Tongue (tissue), 2 donors: ENCODE results near the gene FXYD3. TPM values are rescaled to one million over a fixed set of nuclear protein-coding genes. Genes with fewer than 3 reads are reported as not detected.
"Not testable (repeated sequence)": the region's sequence is repeated elsewhere in the genome, so short reads cannot be mapped to it uniquely, and the experiment has no call there.

ENCODE experiments used
- DNase-seq: peaks from one replicate; pipeline ENCODE4 v3.0.0-alpha.2; 2015
- total RNA-seq: library from RNA; depleted of rRNA; stranded (reverse); fragments of >200 nt; gene quantifications from one replicate; pipeline ENCODE4 v1.2.3, GENCODE V29; 2014

The FXYD3 gene
- total RNA-seq, 1 donor from 2014 or later, result 45.6 TPM

DNA sequence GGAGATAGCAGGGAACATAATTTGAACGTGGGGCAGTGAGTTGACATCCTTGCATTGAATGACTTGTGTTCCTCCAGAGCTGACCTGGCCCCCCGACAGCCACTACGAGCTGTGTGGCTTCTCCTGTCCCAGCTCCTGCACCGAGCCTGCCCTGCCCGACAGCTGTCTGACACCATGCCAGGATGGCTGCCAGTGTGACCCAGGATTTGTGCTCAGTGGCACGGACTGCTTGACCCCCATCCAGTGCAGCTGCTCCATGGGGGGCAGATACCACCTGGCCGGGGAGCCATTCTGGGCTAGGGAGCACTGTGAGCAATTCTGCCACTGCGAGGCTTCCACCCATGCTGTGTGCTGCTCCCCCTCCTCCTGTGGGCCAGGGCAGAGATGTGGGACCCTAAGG is 29.2 kb upstream of the FXYD3 start:
- peak; percentile 37 for DNase-seq

DNA sequence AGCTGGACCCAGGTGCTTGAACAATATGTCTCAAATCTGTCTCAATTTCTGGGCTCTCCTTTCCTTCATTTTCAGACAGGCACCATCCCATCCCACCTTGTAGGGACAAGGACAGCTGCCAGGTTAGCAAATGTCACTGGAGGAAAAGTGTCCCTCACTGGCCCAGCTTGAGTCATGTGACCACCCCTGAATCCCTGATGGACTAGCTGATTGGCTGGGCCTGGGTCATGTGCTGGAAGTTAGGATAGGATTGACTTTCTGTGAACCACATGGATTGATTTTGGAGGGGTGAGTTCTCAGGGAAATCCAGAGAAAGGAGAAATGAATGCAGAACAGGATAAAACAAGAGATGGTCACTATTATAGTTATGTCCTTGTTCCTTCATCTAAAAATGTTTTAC is 28.2 kb upstream of the FXYD3 start:
- no peak for DNase-seq

DNA sequence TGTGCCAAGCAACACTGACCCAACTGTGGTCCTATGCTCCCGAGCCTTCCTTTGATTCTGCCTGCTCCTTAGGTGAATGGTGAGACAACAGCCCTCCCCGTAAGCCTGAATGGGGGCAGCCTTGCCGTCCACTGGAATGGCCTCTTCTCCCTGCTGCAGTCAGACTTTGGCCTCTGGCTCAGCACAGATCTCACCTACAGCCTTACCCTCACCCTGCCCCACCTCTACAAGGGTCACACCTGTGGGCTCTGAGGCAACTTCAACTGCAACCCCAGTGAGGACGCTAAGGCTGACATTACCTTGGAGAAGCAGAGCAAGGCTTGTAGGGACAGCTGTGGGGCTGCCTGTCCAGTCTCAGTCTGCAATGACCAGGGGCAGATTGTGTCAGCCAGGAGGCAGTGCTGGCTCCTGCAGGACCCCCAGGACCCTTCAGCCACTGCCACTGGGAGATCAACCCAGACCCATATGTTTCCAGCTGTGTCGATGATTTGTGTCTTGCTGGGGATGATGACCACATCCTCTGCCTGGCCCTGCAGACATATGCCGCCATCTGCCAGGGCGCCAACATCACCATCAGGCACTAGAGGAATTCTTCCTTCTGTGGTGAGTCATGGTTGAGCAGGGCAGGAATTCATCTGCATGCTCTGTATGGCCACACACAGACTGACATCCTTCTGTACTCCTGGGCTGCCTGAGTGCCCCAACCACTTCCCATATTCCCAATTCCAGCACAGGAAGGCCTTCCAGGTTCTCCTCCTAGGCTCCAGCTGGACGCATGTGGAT is 27.3 kb upstream of the FXYD3 start:
- DNase-seq, result peak; percentile 44

DNA sequence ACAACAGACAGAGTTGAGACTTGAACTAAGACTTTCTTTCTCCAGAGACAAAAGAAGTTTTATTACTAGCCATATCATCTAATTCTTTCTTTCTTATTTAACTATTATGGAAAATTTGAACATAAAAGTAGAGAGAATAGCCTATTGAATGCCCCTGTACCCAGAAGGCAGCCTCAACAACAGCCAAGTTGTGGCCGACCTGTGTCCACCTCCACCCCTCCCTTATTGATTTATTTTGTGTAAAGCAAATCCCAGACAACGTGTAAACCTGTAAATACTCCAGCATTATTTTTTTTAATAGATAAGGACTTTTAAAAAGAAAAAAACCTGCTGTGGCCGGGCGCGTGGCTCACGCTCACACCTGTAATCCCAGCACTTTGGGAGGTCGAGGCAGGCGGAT is 26.1 kb upstream of the FXYD3 start:
- DNase-seq, result no peak

DNA sequence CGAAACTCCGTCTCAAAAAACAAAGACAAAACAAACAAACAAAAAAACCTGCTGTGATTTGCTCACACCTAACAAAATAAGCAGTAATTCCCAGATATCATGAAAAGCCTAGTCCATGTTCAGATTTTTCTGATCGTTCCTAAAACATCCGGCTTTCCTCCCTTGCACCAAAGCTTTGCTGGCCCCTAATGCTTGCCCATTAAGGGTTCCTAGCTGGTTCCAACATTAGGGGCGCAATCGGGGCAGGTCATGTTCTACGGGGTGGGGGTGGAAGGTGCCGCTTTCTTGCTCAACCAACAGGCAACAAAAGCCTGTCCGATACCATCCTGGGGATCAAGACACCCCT is 25.5 kb upstream of the FXYD3 start:
- DNase-seq, result no peak

DNA sequence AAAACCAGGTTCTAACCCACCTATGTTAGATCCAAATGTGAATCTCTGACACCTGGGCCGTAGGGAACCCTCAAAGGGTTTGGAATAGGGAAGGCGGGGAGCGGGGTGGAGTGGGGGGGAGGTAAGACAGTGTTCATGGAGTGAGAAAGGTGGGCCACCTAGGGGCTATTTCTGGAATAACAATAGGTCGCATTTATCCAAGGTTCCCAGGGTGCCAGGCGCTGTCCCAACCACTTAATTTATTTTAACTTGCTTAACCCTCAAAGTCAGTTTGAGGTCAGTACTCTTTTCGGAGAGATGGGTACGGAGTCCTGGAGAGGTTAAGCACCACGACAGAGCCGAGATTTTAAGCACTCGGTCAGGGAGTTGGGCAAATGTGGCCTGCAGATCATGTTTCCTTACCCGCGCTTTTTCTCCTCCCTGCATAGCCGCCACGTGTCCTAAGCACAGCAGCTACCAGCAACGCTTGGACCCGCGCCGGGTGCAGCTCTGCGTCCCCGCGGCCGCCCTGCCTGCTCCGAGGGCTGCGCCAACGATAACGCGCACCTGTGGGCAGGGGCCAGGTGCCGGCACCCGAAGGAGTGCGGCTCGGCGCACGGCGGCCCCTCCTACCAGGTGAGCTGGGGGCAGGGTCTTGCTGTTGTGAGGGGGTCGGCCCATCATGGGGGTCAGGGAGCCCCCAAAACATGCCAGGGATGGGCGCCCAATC is 25.0 kb upstream of the FXYD3 start:
- DNase-seq, result peak; percentile 84

DNA sequence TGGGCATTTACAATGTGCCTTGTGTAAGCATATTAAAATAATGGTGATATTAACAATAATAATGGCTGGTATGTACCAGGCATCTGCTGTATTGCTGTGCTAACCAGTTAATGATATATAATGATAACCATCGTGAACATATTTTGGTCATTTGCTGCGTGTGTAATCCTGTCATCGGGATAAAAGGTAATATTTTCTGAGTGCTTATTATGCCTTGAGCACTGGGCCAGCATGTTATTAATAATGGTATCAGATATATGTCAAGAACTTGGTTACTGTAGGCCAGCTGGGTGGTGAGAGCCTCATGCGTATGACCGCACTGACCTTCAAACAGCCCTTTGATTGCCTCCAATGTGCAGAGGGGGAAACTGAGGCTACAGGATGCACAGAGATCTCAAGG is 22.2 kb upstream of the FXYD3 start:
- DNase-seq, result no peak

DNA sequence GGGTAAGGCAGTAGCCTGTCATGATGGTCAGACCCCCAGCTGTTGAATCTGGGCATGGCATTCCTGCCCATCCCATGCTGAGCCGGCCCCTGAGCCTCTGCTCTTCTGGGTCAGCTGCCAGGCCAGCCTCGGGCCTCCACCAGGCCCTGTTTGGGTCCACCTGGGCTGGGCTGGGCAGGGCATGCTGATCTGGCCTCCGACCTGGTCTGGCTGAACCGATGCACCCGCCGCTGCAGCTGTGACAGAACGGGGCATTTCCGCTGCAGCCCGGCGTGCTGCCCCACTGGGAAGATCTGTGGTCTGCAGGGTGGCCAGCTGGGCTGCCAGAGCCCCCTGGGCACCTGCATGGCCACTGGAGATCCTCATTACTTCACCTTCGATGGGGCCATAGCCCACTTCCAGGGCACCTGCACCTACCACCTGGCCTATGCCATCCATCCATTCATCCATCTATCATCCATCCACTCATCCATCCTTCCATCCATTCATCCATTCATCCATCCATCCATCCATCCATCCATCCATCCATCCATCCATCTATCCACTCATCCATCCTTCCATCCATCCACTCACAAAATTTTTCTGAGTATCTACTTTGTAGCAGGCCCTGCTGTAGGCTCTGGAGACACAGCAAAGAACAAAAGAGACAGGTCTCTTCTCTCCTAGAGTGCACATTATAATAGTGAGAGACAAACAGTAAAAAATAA is 21.5 kb upstream of the FXYD3 start:
- DNase-seq, result no peak

DNA sequence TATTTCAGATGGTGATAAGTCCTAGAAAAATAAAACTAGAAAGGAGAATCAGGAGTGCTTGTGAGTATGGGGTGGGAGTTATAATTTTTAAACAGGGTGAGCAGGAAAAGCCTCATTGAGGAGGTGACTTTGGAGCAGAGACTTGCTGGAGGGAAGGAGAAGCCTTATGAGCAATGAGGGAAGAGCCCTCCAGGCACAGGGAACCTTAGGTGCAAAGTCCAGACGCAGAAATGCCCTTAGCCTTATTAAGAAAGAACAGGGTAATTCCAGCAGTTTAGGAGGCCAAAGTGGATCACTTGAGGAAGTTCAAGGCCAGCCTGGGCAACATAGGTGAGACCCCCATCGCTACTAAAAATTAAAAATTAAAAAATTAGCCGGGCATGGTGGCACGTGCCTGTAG is 21.0 kb upstream of the FXYD3 start:
- DNase-seq, result no peak

DNA sequence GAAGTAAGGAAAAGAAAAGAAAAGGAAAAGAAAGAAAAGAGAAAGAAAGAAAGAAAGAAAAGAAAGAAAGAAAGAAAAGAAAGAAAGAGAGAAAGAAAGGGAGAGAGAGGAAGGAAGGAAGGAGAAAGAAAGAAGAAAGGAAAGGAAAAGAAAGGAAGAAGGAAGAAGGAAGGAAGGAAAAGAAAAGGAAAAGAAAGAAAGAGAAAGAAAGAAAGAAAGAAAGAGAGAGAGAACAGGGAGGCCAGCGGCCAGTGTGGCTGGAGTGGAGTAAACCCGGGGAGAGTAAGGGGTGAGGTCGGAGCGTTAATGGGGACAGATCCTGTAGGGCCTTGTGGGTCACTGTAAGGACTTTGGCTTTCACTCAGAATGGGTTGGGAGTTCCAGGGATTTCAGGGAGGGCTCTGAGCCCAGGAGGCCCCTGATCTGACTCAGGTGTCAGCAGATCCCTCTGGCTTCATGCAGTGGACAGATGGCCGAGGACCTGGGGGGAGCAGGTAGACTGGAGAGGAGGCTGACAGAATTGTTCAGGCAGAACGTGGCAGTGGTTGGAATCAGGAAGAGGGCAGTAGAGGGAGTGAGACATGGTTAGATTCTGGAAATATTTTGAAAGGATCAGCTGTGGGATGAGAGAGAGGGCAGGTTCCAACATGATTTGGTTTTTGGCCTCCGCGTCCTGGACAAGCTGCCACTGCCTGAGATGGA is 19.8 kb upstream of the FXYD3 start:
- no peak for DNase-seq

DNA sequence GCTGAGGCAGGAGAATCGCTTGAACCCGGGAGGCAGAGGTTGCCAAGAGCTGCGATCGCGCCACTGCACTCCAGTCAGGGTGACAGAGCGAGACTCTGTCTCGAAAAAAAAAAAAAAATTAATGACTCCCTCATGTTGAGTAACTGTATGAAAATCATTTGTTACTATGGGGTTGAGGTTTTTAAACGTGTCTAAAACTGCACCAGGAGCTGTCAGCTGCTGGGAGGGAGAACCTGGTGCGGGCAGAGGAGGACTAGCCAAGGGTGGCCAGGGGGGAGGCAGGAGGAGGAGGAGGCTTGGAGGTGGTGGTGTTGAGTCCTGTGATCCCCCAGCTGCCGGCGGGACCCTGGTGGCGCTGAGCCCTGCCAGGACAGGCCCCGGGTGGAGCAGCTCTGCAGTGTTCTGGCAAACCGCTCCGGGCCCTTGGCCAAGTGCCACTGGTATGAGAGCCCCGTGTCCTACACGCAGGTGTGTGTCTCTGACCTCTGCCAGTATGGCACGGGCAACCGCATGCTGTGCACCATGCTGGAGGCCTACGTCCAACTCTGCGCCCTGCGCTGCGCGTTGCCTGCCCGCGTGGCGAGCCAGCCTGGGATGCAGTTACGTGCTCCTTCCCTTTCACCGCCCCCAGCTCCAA is 17.1 kb upstream of the FXYD3 start:
- peak; percentile 19 for DNase-seq

DNA sequence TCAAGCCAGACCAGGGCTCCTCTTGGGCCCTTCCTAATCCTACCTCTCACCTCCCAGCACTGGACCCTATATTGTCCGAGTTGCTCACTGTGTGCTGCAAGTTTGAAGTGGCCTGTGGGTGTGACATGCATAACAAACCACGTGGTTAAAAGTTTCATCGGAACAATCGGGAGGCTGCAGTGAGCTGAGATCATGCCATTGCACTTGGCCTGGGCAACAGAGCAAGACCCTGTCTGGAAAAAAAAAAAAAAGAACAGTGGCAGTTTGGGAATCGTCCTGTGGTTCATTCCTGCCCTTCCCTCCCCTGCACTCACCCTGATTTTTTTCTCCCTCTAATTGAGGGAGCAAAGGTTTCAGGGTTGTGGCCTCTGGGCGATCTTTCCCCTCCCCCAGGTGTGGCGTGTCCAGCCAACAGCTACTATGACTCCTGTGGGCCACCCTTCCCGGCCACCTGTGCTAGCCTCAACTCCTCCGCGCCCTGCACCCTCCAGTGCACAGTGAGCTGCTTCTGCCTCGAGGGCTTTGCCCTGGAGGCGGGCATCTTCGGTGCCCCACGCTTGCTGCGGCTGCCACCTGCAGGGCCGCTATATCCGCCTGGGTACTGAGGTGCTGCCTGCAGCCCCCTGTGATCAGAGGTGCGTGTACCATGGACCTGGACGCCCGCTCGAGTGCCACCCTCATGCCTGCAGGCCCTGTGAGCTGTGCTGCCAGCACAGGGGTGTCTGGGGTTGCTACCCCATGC is 16.3 kb upstream of the FXYD3 start:
- DNase-seq, result no peak

DNA sequence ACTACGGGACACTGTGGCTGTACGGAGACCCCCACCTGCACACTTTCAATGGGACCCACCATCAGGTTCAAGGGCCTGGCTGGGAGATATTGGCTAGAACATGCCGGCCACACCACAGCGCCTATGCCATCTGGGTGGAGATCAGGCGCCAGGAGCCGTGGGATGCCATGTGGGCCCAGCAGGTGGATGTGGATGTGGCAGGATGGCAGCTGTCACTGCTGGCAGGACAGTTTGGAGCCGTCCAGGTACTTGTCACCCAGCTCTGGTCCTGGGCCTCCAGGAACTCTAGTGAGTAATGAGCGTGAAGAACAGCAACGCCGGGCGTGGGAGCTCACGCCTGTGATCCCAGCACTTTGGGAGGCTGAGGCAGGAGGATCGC is 15.7 kb upstream of the FXYD3 start:
- no peak for DNase-seq

DNA sequence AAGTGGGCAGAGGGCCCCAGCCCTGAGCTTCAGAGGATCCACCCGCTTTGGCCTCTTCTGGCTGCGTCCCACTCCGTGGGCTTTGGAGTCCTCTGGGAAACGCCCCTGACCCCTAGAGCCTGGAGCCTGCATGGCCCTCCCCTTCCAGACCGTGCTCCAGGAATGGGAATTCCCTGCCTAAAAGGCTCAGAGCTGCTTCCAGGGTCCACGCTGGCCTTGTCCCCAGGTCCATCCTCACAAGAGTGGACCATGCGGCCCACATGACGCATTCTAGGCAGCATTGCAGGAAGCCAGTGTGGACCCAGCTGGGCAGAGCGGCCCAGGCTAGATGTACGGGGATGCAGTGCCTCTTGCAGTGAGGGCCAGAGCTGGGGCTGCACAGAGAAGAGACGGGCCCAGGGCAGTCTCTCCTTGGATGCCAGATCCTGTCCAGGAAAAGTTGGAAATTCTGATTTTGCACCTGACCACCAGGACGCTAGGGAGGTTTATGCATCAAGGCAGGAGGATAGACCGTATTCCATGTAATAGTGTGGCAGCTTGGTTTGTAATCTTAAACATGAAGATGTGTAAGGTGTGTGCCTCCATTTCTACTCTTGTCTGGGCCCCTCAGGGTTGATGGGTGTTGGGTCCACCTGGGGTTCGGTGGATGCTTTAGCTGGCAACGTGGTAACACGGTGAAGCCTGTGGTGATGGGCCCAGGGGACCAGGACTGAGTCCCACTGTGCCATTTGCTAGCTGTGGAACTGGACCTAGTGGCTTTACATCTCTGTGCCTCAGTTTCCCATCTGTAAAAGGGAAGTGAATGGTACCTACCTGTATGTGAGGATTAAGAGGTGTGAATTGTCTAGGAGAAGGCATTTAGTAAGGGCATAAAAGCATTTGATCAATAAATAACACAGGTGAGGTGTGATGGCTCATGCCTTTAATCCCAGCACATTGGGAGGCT is 14.8 kb upstream of the FXYD3 start:
- DNase-seq, result no peak

DNA sequence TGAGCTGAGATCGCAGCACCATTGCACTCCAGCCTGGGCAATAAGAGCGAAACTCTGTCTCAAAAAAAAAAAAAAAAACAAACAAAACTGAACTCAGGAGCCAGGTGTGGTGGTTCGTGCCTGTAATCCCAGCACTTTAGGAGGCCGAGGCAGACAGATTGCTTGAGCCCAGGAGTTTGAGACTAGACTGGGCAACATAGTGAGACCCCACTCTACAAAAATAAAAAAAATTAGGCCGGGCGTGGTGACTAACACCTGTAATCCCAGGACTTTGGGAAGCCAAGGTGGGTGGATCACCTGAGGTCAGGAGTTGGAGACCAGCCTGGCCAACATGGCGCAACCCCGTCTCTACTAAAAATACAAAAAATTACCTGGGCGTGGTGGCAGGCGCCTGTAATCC is 13.7 kb upstream of the FXYD3 start:
- not testable (repeated sequence) for DNase-seq

DNA sequence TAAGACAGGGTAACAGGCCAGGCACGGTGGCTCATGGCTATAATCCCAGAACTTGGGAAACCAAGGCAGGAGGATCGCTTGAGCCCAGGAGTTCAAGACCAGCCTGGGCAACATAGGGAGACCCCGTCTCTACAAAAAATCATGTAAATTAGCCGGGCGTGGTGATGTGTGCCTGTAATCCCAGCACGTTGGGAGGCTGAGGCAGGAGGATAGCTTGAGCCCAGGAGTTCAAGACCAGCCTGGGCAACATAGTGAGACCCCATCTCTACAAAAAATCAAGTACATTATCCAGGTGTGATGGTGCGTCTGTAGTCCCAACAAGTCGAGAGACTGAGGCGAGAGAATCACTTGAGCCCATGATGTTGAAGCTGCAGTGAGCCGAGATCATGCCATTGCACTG is 12.0 kb upstream of the FXYD3 start:
- not testable (repeated sequence) for DNase-seq

DNA sequence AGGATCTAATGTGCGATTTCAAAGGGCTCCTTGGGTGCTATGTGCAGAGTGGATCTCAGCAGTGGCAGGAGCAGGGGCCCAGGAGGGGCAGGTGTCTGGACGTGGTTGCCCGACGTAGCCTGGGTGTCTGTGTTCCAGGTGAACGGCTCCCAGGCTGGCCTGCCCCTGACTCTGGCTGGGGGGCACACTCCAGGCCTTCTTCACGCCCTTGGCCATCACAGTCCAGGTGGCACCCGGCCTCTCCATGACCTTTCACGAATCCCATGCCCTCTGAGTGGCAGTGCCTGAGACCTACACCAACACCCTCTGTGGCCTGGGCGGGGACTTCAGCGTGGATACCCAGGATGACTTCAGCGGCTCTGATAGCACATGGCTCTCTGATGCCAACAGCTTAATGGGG is 11.3 kb upstream of the FXYD3 start:
- DNase-seq, result no peak

DNA sequence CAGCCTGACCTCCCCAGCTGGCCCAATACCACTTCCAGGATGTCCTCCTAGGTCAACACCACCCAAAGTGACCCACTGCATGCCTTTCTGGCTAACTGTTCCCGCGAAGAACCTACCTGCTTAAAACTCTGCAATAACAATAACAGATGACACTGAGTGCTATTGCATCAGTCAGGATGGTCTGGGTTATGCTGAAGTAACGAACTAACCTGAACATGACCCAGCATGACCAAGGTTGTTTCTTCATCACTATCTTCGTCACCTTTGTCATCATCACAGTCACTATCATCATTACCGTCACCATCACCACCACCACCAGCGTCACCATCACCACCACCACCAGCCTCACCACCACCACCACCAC is 10.6 kb upstream of the FXYD3 start:
- DNase-seq, result no peak

DNA sequence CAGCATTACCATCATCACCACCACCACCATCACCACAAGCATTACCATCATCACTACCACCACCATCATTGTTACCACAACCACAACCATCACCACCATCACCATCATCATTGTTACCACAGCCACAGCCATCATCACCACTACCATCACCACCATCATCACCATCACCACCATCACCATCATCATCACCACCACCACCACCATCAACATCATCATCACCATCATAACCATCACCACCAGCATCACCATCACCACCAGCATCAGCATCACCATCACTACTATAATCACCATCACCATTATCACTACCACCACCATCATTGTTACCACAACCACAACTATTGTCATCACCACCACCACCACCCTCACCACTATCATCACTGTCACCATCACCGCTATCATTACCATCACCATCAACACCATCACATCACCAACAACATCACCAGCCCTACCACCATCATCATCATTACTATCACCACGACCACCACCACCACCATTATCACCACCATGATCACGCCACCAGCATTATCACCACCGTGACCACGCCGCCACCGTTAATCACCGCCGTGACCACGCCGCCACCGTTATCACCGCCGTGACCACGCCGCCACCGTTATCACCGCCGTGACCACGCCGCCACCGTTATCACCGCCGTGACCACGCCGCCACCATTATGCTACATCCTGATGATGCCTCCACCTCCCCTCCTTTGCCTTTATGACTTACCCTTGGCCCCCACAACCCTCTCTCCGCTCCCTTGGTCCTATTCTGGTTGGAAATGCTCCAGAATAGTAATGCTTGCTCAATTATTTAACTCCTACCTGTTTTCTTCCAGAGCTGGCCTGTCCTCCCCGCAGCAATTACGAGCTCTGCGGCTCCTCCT is 10.0 kb upstream of the FXYD3 start:
- DNase-seq, result no peak

DNA sequence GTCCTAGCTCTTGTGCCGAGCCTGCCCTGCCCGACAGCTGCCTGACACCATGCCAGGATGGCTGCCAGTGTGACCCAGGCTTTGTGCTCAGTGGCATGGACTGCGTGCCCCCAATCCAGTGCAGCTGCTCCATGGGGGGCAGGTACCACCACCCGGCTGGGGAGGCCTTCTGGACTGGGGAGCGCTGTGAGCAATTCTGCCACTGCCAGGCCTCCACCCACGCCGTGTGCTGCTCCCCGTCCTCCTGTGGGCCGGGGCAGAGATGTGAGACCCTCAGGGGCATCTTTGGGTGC is 9.4 kb upstream of the FXYD3 start:
- DNase-seq, result no peak
